DMS 273 (cell line): ENCODE data around the gene COG1.

Source experiments
- DNase-seq: peaks from one replicate; lab custom pipeline; 2025; ENCODE audit not compliant: unreplicated experiment; lab: John Stamatoyannopoulos, UW

The COG1 gene

DNA sequence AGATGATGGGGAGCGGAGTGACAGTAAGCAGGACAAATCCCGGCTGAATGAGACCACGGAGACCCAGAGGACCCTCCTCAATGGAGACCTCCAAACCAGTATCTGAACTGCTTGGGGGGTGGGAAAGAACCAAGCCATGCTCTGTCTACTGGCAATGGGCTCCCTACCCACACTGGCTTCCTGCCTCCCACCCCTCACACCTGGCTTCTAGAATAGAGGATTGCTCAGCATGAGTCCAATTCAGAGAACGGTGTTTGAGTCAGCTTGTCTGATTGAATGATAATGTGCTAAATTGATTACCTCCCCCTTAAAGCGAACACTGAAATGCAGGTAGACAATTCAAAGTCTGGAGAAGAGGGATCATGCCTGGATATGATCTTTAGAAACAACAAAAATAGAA is 22.5 kb upstream of the COG1 start:
- no peak for DNase-seq

DNA sequence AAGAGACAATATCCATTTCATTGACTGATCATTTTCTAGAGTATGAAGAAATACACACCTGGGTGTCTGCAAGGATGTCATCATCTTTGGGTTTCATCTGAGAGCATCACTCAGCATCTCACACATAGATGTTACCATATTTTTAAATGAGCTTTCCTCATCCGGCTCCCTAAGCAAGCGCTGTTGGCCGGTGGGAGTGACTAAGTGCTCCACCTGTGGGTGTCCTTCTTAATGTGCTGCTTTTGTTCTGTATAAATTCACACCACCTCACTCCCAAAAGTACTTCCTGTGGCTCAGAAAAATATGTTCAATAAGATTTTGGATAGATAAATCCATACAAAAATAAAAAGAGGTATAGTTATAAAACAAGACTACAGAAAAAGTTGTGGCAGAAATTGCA is 20.6 kb upstream of the COG1 start:
- no peak for DNase-seq

DNA sequence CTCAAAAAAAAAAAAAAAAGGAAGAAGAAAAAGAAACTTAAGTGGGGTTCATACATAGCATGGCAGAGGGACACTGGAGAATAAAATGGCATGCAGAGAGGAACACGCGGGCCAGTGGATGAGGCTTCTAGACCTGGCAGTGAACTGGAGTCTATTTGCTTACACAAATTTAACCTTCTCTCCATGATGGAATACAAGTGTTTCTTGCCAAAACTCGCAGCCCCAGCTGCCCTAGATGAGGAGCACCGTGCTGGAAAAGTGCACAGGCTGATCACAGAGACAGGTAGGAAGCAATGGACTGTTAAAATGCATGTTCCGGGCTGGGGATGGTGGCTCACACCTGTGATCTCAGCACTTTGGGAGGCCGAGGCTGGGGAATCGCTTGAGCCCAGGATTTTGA is 18.7 kb upstream of the COG1 start:
- DNase-seq: peak; percentile 16

GRCh38 chr17:73175962-73176565 is 16.8 kb upstream of the COG1 start:
- DNase-seq: no peak

DNA sequence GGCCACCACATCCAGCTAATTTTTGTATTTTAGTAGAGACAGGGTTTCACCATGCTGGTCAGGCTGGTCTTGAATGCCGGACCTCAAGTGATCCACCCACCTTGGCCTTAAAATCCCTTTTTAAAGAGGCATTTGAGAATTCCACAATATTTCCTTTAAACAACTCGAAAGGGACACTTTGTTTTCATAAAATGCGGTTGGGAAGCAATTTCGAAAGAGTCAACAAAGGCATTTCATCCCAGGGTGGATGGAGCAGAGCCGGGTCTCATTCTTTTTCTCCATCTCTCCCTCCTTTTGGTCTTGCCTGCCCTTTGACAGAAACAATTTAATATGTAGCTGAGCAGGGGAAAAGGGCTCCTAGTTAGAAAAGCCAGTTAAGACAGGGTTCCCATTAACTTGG is 13.5 kb upstream of the COG1 start:
- DNase-seq: no peak

DNA sequence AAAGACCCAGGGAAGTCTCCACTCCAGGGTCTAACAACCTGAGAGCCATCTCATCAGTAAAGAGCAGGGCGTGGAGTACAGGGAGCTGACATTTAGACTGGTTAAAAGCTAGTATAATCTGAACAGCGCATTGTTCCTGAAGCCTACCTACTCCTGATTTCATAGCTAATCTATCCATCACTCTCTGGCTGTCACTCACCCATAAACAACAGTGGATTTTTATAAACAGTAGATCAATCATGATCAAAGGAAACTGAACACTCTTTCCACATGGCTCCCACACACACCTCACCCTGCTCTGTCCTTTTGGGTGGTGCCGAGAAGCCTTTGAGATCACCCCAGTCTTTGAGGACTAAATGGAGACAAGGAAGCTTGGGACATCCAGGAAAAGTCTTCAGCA is 13.0 kb upstream of the COG1 start:
- no peak for DNase-seq

- peak; percentile 97 for DNase-seq
Observed at GRCh38 chr17:73182616-73183310, 10.1 kb upstream of the COG1 start.

- no peak for DNase-seq
Observed at GRCh38 chr17:73184136-73184993, 8.5 kb upstream of the COG1 start.

DNA sequence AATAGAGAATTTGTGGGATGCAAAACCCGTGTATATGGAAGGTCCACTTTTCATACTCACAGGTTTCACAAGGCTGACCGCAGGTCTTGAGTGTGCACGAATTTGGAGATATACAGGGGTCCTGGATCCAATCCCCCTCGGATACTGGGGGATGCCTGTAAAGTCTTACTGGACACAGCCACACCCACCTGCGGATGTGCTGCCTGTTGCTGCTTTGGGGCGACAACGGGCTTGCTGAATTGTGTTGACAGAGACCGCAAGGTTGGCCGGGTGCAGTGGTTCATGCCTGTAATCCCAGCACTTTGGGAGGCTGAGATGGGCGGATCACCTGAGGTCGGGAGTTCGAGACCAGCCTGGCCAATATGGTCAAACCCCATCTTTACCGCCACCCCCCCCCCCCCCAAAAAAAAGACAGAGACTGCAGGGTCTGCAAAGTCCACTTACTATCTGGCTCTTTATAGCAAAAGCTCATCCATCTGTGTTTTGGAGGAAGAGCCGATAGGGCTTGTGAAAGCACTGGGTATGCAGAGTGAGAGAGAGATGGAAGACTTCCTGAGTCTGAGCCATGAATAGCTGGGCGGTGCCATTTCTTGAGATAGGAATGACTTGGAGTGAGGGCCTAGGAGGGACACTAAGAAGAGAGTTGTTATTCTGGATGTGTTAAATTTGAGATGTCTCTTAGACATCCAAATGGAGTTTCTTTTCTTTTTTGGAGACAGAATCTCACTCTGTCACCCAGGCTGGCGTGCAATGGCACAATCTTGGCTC is 6.4 kb upstream of the COG1 start:
- DNase-seq: no peak

- DNase-seq: no peak
Observed at GRCh38 chr17:73187203-73187769, 5.6 kb upstream of the COG1 start.

- DNase-seq: peak; percentile 13
Observed at GRCh38 chr17:73188011-73188410, 4.8 kb upstream of the COG1 start.

DNA sequence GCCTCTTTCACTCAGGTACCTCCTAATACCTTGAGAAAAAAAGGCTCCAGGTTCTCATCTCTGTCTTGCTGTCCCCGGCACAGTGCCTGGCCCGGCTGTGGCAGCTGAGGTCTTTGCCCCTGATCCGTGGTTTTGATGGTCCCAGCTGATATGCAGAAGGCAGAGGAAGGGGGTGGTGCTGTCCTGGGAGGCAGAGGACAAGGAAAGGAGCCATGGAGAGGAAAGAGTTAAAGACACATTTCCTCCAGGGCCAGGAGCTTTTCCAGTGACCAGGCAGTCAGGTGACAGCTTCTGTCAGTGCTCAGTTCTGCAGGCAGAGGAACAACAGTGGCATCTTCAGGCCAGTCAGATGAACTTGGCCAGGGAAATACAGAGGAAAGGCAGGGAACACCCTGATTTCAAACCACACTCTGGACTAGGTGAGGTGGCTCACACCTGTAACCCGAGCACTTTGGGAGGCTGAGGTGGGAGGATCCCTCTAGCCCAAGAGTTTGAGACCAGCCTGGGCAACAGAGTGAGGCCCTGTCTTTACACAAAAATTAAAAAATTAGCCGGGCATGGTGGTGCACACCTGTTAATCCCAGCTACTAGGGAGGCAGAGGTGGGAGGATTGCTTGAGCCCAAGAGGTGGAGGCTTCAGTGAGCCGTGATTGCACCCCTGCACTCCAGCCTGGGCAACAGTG is 3.3 kb upstream of the COG1 start:
- peak; percentile 82 for DNase-seq

DNA sequence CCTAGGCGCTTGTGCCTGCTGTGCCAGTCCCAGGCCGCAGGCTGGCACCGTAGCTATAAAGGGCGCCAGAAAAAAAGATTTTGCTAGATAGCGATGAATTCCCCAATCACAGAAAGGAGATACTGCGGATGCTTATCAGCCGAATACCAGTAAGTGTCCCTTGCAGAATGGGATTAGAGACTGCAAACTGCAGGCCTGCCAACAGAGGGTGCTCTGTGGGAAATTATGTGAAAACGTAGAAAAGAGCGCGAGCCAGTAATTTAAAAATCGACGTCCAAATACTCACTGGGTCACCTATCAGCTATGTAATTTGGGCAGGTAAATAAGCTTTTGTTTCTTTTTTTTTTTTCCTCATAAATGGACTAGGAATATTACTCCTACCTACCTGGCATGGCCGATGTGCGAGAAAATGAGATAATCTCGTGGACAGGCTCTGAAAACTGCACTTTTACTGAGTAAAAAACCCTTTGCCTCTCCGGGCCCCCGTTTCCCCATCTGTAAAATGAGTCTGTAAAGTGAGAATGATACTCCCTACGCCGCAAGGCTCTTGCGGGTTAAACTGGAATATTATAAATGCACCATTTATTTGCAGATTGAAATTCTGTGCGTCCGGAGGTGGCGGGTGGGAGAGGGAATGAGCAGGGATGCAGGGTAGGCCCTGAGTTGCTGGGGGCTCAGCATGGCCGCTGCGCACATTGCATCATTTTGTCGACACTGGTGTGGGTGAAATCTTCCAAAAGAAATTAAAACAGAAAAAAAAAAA is 1.2 kb upstream of the COG1 start:
- peak; percentile 89 for DNase-seq

GRCh38 chr17:73192206-73192893 is 505 bp upstream of the COG1 start:
- DNase-seq: peak; percentile 93

GRCh38 chr17:73194514-73195222 is 1.8 kb downstream of the COG1 start:
- DNase-seq: no peak

- DNase-seq: no peak
Observed at GRCh38 chr17:73196500-73196899, 3.6 kb downstream of the COG1 start.

DNA sequence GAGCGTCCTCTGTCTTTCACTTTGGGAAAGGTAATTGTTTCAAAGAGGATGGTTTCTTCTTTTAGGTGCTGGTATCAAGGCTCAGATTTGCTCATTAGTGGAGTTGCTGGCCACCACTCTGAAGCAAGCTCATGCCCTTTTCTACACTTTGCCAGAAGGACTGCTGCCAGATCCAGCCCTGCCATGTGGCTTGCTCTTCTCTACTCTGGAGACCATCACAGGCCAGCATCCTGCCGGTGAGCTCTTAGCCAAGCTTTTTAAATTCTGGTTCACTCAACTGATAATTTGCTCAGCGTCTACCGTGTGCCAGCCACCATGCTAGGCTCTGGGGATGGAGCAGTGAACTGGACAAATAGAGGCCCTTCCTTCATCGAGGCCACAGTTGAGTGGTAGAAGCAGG is 4.3 kb downstream of the COG1 start:
- no peak for DNase-seq

DNA sequence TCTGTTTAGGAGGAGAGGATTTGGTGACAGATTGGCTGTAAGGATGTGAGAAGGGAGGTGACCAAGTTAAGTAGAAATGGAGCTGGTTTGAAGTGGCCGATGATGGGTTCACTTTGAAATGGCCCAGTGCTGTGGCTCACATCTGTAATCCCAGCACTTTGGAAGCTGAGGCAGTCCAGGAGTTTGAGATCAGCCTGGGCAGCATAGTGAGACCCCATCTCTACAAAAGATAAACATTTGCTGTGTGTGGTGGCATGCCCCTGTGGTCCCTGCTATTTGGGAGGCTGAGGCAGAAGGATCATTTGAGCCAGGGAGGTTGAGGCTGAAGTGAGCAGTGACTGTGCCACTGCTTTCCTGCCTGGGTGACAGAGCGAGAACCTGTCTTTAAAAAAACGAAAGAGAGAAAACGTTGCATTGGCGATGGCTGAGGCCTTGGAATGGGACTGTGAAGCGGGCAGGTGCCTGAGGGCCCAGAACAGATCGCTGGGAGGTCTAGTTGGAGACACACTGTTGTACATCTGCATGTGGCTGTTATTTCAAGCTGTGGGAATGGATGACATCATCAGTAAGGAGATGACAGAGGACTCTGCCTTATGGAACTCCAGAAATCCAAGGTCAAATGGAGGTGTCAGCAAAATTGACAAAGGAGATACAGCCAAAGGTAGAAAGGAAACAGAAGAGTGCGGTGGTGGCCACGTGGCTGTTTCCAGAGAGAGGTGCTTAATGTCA is 5.5 kb downstream of the COG1 start:
- DNase-seq: no peak
